ENCODE results near the gene ZNF273. TPM values are rescaled to one million over a fixed set of nuclear protein-coding genes. Genes with fewer than 3 reads are reported as not detected.
"Not testable (repeated sequence)": the region's sequence is repeated elsewhere in the genome, so short reads cannot be mapped to it uniquely, and the experiment has no call there.

ZNF273 gene
- 1 to 10 TPM; 8.2 to 8.3 TPM for total RNA-seq

- CTCF ChIA-PET, result no interaction called here
- POLR2A ChIA-PET, result interaction anchor here (0.7 to 2.3 kb wide), 7 partner anchors 11 to 471 kb away, joined by 3 to 9 read pairs (median 3); partner anchors contain the start of genes ERV3-1, ZNF107, ZNF138 and ZNF680
These were observed at the start of gene ZNF273 for GRCh38 chr7:64902806-64903721. Gene ZNF273 (plus strand): TSS chr7:64903273. CDS start chr7:64903318, 45 bp downstream.

- POLR2A ChIA-PET, result no interaction called here
These were observed 49.4 kb upstream of the ZNF273 start for GRCh38 chr7:64853679-64854078.

GRCh38 chr7:64854969-64855368 is 48.1 kb upstream of the ZNF273 start:
- ChIA-PET POLR2A (no interaction called here), CTCF (no interaction called here)

More at GRCh38 chr7:64853679-64854078, 49.4 kb upstream of the ZNF273 start:
- CTCF ChIA-PET, result no interaction called here

- POLR2A ChIA-PET, result no interaction called here
- CTCF ChIA-PET, result no interaction called here
These were observed 40.1 kb upstream of the ZNF273 start for GRCh38 chr7:64863021-64863420.

- CTCF ChIA-PET, POLR2A ChIA-PET: not testable (repeated sequence)
These were observed 39.5 kb upstream of the ZNF273 start for GRCh38 chr7:64863530-64863929.

- CTCF ChIA-PET, result no interaction called here
These were observed 39.1 kb upstream of the ZNF273 start for GRCh38 chr7:64863969-64864368.

GRCh38 chr7:64867863-64868440 is 35.1 kb upstream of the ZNF273 start:
- ChIA-PET POLR2A (no interaction called here), CTCF (no interaction called here)

More at GRCh38 chr7:64863969-64864368, 39.1 kb upstream of the ZNF273 start:
- POLR2A ChIA-PET, result no interaction called here

GRCh38 chr7:64868499-64868898 is 34.6 kb upstream of the ZNF273 start:
- CTCF ChIA-PET, result no interaction called here

GRCh38 chr7:64869121-64869725 is 33.9 kb upstream of the ZNF273 start:
- POLR2A ChIA-PET, result no interaction called here
- CTCF ChIA-PET, result no interaction called here

More at GRCh38 chr7:64868499-64868898, 34.6 kb upstream of the ZNF273 start:
- POLR2A ChIA-PET, result no interaction called here

- POLR2A ChIA-PET, result no interaction called here
- CTCF ChIA-PET, result no interaction called here
These were observed 33.0 kb upstream of the ZNF273 start for GRCh38 chr7:64869912-64870562.

GRCh38 chr7:64870656-64871055 is 32.4 kb upstream of the ZNF273 start:
- CTCF ChIA-PET, result no interaction called here

GRCh38 chr7:64871761-64872160 is 31.3 kb upstream of the ZNF273 start:
- CTCF ChIA-PET, result no interaction called here
- POLR2A ChIA-PET, result no interaction called here

More at GRCh38 chr7:64870656-64871055, 32.4 kb upstream of the ZNF273 start:
- POLR2A ChIA-PET, result no interaction called here

GRCh38 chr7:64872351-64873154 is 30.5 kb upstream of the ZNF273 start:
- ChIA-PET CTCF (no interaction called here), POLR2A (no interaction called here)

- CTCF ChIA-PET, result no interaction called here
- POLR2A ChIA-PET, result no interaction called here
These were observed 29.9 kb upstream of the ZNF273 start for GRCh38 chr7:64873155-64873500.

GRCh38 chr7:64873517-64873916 is 29.6 kb upstream of the ZNF273 start:
- POLR2A ChIA-PET, result no interaction called here
- CTCF ChIA-PET, result no interaction called here

GRCh38 chr7:64874114-64874513 is 29.0 kb upstream of the ZNF273 start:
- ChIA-PET POLR2A (no interaction called here), CTCF (no interaction called here)

- CTCF ChIA-PET, result no interaction called here
- POLR2A ChIA-PET, result no interaction called here
These were observed 28.4 kb upstream of the ZNF273 start for GRCh38 chr7:64874562-64875250.

- ChIA-PET POLR2A (no interaction called here), CTCF (no interaction called here)
These were observed 27.8 kb upstream of the ZNF273 start for GRCh38 chr7:64875258-64875657.

GRCh38 chr7:64875658-64876406 is 27.2 kb upstream of the ZNF273 start:
- ChIA-PET CTCF (no interaction called here), POLR2A (no interaction called here)
